Measurements from ENCODE around the gene ATG2B. TPM values are rescaled to one million over a fixed set of nuclear protein-coding genes. Genes with fewer than 3 reads are reported as not detected.
"Not testable (repeated sequence)": the region's sequence is repeated elsewhere in the genome, so short reads cannot be mapped to it uniquely, and the experiment has no call there.

Gene ATG2B
- total and polyA plus RNA-seq, 2 experiments from 2014 or later, result 3.3 to 20.4 TPM

DNA sequence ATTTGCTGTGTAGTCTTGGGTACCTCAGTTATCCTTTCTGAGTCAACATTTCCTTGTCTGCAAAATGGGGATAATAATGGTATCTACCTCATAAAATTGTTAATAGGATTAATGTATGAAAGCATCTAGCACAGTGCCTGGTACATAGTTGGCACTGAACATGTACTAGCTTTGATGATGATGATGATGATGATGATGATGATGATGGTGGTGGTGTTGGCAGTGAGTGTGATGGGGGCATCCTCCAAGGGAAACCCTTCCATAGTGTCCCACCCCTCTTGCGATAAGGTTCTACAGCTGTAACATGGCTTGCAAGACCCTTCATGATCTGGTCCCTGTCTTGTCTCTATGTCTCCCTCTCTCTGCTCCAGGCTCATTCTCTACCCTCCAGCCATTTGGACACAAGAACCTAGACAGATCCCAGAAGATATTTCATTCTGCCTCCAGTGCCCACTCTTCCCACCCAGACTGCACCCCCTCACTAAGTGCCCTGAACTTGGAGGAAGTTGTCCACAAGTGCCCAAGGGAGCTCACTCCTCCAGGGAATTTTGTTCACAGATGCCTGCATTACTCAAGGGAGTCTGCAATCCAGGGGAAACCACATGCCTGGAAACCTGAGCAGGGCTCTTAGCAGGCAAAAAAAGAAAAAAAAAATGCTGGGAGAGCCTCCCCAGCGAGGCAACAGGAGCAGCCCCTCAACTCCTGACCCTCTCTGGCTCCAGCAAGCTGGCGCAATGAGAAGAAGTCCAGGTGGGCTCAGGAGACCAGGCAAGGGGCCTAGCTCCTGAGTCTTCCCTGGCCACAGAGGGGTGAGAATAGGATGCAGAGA, 117.2 kb downstream of the ATG2B start:
- no peak for TF ChIP-seq EZH2phosphoT487 (IDR thresholded peaks at IDR 0.05; ENCODE audit: low read depth, severe bottlenecking, unreplicated experiment)
- TF ChIP-seq, protein P1, sequence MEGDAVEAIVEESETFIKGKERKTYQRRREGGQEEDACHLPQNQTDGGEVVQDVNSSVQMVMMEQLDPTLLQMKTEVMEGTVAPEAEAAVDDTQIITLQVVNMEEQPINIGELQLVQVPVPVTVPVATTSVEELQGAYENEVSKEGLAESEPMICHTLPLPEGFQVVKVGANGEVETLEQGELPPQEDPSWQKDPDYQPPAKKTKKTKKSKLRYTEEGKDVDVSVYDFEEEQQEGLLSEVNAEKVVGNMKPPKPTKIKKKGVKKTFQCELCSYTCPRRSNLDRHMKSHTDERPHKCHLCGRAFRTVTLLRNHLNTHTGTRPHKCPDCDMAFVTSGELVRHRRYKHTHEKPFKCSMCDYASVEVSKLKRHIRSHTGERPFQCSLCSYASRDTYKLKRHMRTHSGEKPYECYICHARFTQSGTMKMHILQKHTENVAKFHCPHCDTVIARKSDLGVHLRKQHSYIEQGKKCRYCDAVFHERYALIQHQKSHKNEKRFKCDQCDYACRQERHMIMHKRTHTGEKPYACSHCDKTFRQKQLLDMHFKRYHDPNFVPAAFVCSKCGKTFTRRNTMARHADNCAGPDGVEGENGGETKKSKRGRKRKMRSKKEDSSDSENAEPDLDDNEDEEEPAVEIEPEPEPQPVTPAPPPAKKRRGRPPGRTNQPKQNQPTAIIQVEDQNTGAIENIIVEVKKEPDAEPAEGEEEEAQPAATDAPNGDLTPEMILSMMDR (IDR thresholded peaks at IDR 0.05; ENCODE audit: poor library complexity), result no peak
- TF ChIP-seq EZH2 (IDR thresholded peaks at IDR 0.05; ENCODE audit: borderline replicate concordance), result no peak

DNA sequence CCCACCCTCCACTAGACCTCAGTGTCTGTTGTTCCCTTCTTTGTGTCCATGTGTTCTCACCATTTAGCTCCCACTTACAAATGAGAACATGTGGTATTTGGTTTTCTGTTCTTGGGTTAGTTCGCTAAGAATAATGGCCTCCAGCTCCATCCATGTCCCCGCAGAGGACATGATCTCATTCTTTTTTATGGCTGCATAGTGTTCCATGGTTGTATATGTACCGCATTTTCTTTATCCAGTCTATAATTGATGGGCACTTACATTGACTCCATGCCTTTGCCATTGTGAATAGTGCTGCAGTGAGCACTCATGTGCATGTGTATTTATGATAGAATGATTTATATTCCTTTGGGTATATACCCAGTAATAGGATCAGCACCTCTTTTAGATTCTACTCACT, 118.1 kb downstream of the ATG2B start:
- not testable (repeated sequence) for H3K79me2 ChIP-seq; H3K9me2 ChIP-seq (replicated peaks; ENCODE audit: insufficient read depth); H4K20me1 ChIP-seq (ENCODE audit: insufficient read depth, poor library complexity, severe bottlenecking); H3K9me3 ChIP-seq (ENCODE audit: low read depth); H2AFZ ChIP-seq; H3K27me3 ChIP-seq; H3K4me3 ChIP-seq; DNase-seq (ENCODE audit: low spot score); H3K36me3 ChIP-seq (replicated peaks; ENCODE audit: insufficient read depth, low read depth); H3K27ac ChIP-seq; H3K4me2 ChIP-seq
- peaks cover 13% of the 10 kb centered on the region for H3K4me1 ChIP-seq (ENCODE audit: insufficient read depth)
- 96% methylated on average over 3 of the region's 3 CpGs for WGBS (ENCODE audit: low lambda C conversion rate, missing lambda C conversion rate)

More for the DNA sequence above, 117.2 kb downstream of the ATG2B start:
- Histone ChIP-seq H3K79me2 (no peaks in the 10 kb centered on the region), H2AFZ (no peak overlapping the region), H3K9me3 (ENCODE audit: low read depth) (no peaks in the 10 kb centered on the region), H3K36me3 (replicated peaks; ENCODE audit: insufficient read depth, low read depth) (no peaks in the 10 kb centered on the region), H3K27me3 (no peaks in the 10 kb centered on the region), H3K27ac (peak overlapping the region; percentile 57), H3K9me2 (replicated peaks; ENCODE audit: insufficient read depth) (no peaks in the 10 kb centered on the region), H3K4me1 (ENCODE audit: insufficient read depth) (peaks cover 7% of the 10 kb centered on the region), H3K4me3 (no peak overlapping the region), H4K20me1 (ENCODE audit: insufficient read depth, poor library complexity, severe bottlenecking) (no peaks in the 10 kb centered on the region), H3K4me2 (no peak overlapping the region)
- 72% methylated on average over 3 of the region's 3 CpGs for WGBS (ENCODE audit: low lambda C conversion rate, missing lambda C conversion rate)
- DNase-seq (ENCODE audit: low spot score), result no peak

DNA sequence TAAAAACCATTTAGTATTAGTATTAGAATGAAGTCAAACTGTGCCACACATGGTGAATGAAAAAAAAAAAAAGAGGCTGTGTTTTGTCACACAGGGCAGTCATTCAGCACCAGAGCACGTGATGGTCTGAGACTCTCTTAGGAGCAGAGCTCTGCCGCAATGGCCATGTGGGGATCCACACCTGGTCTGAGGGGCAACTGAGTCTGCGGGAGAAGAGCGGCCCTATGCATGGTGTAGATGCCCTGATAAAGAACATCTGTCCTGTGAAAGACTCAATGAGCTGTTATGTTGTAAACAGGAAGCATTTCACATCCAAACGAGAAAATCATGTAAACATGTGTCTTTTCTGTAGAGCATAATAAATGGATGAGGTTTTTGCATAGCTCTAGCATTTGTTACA, 119.4 kb downstream of the ATG2B start:
- Histone ChIP-seq H3K36me3 (replicated peaks; ENCODE audit: insufficient read depth, low read depth) (no peaks in the 10 kb centered on the region), H3K4me3 (no peak overlapping the region), H3K79me2 (no peaks in the 10 kb centered on the region), H3K4me2 (no peak overlapping the region), H4K20me1 (ENCODE audit: insufficient read depth, poor library complexity, severe bottlenecking) (no peaks in the 10 kb centered on the region), H3K4me1 (ENCODE audit: insufficient read depth) (peaks cover 22% of the 10 kb centered on the region), H2AFZ (no peak overlapping the region), H3K27ac (no peak overlapping the region), H3K27me3 (no peaks in the 10 kb centered on the region), H3K9me3 (ENCODE audit: low read depth) (no peaks in the 10 kb centered on the region), H3K9me2 (replicated peaks; ENCODE audit: insufficient read depth) (no peaks in the 10 kb centered on the region)
- no peak for TF ChIP-seq EZH2phosphoT487 (IDR thresholded peaks at IDR 0.05; ENCODE audit: low read depth, severe bottlenecking, unreplicated experiment)
- TF ChIP-seq, protein P1 (IDR thresholded peaks at IDR 0.05; ENCODE audit: poor library complexity), result no peak
- TF ChIP-seq EZH2 (IDR thresholded peaks at IDR 0.05; ENCODE audit: borderline replicate concordance), result no peak
- DNase-seq (ENCODE audit: low spot score), result no peak
- 50% methylated on average over 5 of the region's 5 CpGs for WGBS (ENCODE audit: low lambda C conversion rate, missing lambda C conversion rate)

DNA sequence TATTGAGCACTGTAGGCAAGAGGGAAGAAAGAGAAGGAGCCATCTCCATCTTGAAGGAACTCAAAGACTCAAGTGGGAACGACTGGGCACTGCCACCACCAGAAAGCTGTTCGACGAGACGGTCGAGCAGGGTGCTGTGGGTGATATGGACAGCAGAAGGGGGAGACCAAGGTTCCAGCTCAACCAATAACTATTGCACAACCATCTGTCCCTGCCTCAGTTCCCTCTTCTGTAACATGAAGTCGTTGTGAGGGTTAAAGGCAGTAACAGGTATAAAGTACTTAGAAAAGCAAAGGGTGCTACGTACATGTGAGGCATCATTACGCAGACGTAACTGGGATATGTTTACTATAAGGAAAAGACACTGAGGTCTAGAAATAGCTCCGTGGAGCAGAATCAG, 121.0 kb downstream of the ATG2B start:
- Histone ChIP-seq H3K27ac (no peak overlapping the region), H3K9me3 (ENCODE audit: low read depth) (no peaks in the 10 kb centered on the region), H3K79me2 (no peaks in the 10 kb centered on the region), H4K20me1 (ENCODE audit: insufficient read depth, poor library complexity, severe bottlenecking) (no peaks in the 10 kb centered on the region), H3K9me2 (replicated peaks; ENCODE audit: insufficient read depth) (no peaks in the 10 kb centered on the region), H3K36me3 (replicated peaks; ENCODE audit: insufficient read depth, low read depth) (no peaks in the 10 kb centered on the region), H3K4me3 (no peak overlapping the region), H3K27me3 (no peaks in the 10 kb centered on the region), H2AFZ (no peak overlapping the region), H3K4me1 (ENCODE audit: insufficient read depth) (peaks cover 22% of the 10 kb centered on the region), H3K4me2 (no peak overlapping the region)
- TF ChIP-seq, protein P1 (IDR thresholded peaks at IDR 0.05; ENCODE audit: poor library complexity), result no peak
- no peak for TF ChIP-seq EZH2phosphoT487 (IDR thresholded peaks at IDR 0.05; ENCODE audit: low read depth, severe bottlenecking, unreplicated experiment)
- no peak for TF ChIP-seq EZH2 (IDR thresholded peaks at IDR 0.05; ENCODE audit: borderline replicate concordance)
- no peak for DNase-seq (ENCODE audit: low spot score)
- WGBS (ENCODE audit: low lambda C conversion rate, missing lambda C conversion rate), result 97% methylated on average over 10 of the region's 10 CpGs

Measured in hepatocyte (in vitro differentiated cells).